Measurements from ENCODE around the gene FFAR3.
"Not testable (repeated sequence)": the region's sequence is repeated elsewhere in the genome, so short reads cannot be mapped to it uniquely, and the experiment has no call there.

The FFAR3 gene

GRCh38 chr19:35377656-35378055 lies 19.4 kb downstream of the FFAR3 start:
- DNase-seq (ENCODE audit: low spot score): no peak

GRCh38 chr19:35378356-35378755 lies 20.1 kb downstream of the FFAR3 start:
- DNase-seq (ENCODE audit: low spot score): no peak

GRCh38 chr19:35379545-35379944 lies 21.3 kb downstream of the FFAR3 start:
- DNase-seq (ENCODE audit: low spot score): not testable (repeated sequence)

GRCh38 chr19:35379992-35380391 lies 21.7 kb downstream of the FFAR3 start:
- DNase-seq (ENCODE audit: low spot score): no peak

- no peak for DNase-seq (ENCODE audit: low spot score)
Measured at GRCh38 chr19:35380450-35381124, 22.3 kb downstream of the FFAR3 start.

- DNase-seq (ENCODE audit: low spot score): no peak
Measured at GRCh38 chr19:35381318-35381717, 23.1 kb downstream of the FFAR3 start.

GRCh38 chr19:35381926-35382325 lies 23.7 kb downstream of the FFAR3 start:
- no peak for DNase-seq (ENCODE audit: low spot score)

GRCh38 chr19:35383536-35383935 lies 25.3 kb downstream of the FFAR3 start:
- DNase-seq (ENCODE audit: low spot score): no peak

GRCh38 chr19:35388277-35389054 lies 30.2 kb downstream of the FFAR3 start:
- no peak for DNase-seq (ENCODE audit: low spot score)

- DNase-seq (ENCODE audit: low spot score): no peak
Measured at GRCh38 chr19:35389192-35389861, 31.1 kb downstream of the FFAR3 start.

- no peak for DNase-seq (ENCODE audit: low spot score)
Measured at GRCh38 chr19:35392742-35393715, 34.8 kb downstream of the FFAR3 start.

- no peak for DNase-seq (ENCODE audit: low spot score)
Measured at GRCh38 chr19:35395382-35396199, 37.3 kb downstream of the FFAR3 start.

- no peak for DNase-seq (ENCODE audit: low spot score)
Measured at GRCh38 chr19:35396240-35396885, 38.1 kb downstream of the FFAR3 start.

- no peak for DNase-seq (ENCODE audit: low spot score)
Measured at GRCh38 chr19:35397064-35397463, 38.8 kb downstream of the FFAR3 start.

GRCh38 chr19:35398570-35398969 lies 40.3 kb downstream of the FFAR3 start:
- no peak for DNase-seq (ENCODE audit: low spot score)

- no peak for DNase-seq (ENCODE audit: low spot score)
Measured at GRCh38 chr19:35399231-35399630, 41.0 kb downstream of the FFAR3 start.

- no peak for DNase-seq (ENCODE audit: low spot score)
Measured at GRCh38 chr19:35399948-35400772, 41.9 kb downstream of the FFAR3 start.

GRCh38 chr19:35400773-35401100 lies 42.5 kb downstream of the FFAR3 start:
- DNase-seq (ENCODE audit: low spot score): no peak

GRCh38 chr19:35401416-35401815 lies 43.2 kb downstream of the FFAR3 start:
- DNase-seq (ENCODE audit: low spot score): not testable (repeated sequence)
